HG03064 (cell line): Measurements from ENCODE around the gene UGCG.

ENCODE experiments used
- ATAC-seq: cut with Tn5 transposase; IDR thresholded peaks from one replicate; pipeline ENCODE4 v1.9.1; 2021; ENCODE audit warnings: low read depth; ENCODE audit not compliant: unreplicated experiment

UGCG gene

DNA sequence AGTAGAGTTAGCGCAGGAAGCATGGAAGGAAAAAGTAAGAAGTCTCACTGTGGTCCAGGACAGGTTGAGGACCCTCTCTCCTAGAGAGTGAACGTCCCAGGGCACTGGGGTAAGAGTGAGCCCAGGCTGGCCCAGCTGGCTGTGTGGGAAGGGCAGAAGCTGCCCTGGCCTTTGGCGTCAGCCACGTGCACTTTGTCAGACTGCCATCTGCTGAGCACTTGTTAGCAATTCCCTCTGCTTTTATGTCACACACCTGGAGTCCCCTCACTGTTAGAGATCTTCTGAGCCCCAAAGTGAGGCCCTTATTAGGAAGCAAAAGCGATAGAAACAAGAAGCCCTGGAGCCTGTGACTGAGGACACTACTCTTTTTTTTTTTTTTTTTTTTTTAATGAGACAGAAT is 79.1 kb downstream of the UGCG start:
- ATAC-seq, result no peak

DNA sequence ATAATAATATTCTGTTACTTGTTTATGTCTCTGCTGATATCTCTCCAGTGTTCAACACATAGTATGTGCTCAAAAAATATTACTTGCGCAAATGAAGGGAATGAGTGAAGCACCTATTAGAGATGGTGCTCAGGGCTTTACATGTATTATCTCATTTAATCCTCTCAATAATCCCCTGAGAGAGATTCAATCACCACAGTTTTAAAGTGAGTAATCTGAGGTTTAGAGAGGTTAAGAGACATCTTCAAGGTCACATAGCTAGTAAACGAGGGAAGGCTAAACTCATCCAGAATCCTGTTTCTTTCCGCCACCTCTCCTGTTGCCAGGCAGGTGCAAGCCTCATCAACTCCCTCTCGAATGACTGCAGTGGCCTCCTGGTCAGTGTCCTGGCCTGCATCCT is 82.0 kb downstream of the UGCG start:
- no peak for ATAC-seq

GRCh38 chr9:111979561-111979960 is 82.9 kb downstream of the UGCG start:
- ATAC-seq, result no peak

DNA sequence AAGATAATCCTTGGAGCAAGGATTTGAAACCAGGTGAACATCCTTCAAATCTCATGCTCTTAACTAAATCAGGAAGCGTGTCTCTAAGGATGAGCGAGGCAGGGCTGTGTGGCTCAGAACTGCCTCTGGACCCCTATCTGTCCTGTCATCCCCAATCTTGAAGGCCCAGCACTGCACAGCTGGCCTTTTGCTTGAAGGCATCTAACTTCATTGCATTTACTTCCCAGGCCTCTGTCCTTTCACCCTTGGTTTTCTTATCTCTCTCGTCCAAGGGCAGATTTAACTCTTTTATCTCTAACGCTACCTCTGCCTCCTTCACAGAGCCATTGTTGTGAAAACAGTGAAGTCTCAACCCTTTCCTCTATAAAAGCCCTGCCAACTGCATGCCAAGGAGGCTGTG is 83.8 kb downstream of the UGCG start:
- ATAC-seq, result no peak

- ATAC-seq, result peak; percentile 76
Measured at GRCh38 chr9:111983484-111983908, 86.9 kb downstream of the UGCG start.

DNA sequence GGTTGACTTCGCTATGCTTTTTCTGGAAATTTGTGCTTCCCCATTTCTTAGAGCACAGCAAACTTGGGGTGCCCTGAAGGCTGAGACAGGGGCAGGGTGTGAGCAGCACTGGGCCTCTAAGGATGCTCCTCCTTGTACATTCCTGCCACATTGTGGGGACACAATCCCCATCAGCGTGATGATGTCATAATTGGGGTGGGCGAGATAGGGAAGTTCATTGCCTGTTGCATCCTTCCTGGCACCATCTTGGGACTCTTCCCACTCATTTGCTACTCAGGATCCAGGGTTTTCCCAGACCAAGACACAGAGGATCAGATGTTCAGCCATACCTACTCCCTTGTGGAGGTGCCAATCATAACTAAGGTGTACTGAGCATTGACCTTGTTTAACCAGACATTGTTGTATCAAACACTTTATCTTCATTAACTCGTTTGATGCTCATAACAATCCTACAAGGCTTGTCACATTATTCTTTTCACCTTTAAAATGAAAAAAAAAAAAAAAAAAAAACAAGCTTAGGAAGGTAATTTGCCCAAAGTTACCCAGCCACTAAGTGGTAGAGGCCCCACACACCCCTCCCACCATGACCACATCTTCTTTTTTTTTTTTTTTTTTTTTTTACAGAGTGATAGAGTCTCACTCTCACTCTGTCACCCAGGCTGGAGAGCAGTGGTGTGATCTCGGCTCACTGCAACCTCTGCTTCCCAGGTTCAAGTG is 87.6 kb downstream of the UGCG start:
- ATAC-seq, result no peak
